HCT116 (cell line): ENCODE data around the gene STARD6.

ENCODE experiments used
- CEBPB ChIP-seq: IDR thresholded peaks from 2 replicates; pipeline ENCODE4 v1.6.1; 2012; ENCODE audit warnings: low read depth
- CTCF ChIP-seq, 3 experiments: fragments of 200-600 bp in 1 of 3; sonication (generic) in 1 of 3; IDR thresholded peaks in 2 of 3; conservative IDR thresholded peaks in 1 of 3; 2 replicates each; pipeline ENCODE4 v1.5.1; 2012 to 2017; ENCODE audit warnings: low read depth in 2 of 3, low read length in 2 of 3, antibody characterized with exemption in 1 of 3, borderline replicate concordance in 1 of 3, control low read depth in 1 of 3, mild to moderate bottlenecking in 1 of 3, mixed read lengths in 1 of 3, mixed run types in 1 of 3, moderate library complexity in 1 of 3; ENCODE audit not compliant: insufficient read depth in 1 of 3
- ELF1 ChIP-seq: IDR thresholded peaks from 2 replicates; pipeline ENCODE4 v1.6.1; 2012; ENCODE audit warnings: low read depth, borderline replicate concordance
- EZH2 ChIP-seq: fragments of 200-600 bp; sonication (generic); IDR thresholded peaks from 2 replicates; pipeline ENCODE4 v1.6.1; 2017; ENCODE audit warnings: antibody characterized with exemption, mixed run types
- JUND ChIP-seq: IDR thresholded peaks from 2 replicates; pipeline ENCODE4 v1.6.1; 2012
- MAX ChIP-seq: IDR thresholded peaks from 2 replicates; pipeline ENCODE4 v1.6.1; 2012
- POLR2A ChIP-seq: IDR thresholded peaks from 2 replicates; pipeline ENCODE4 v1.7.0; 2011; ENCODE audit warnings: borderline replicate concordance; ENCODE audit not compliant: insufficient read depth, insufficient read length; ENCODE audit errors: extremely low read depth
- POLR2AphosphoS5 ChIP-seq: IDR thresholded peaks from 2 replicates; pipeline ENCODE4 v1.6.1; 2011; ENCODE audit warnings: mild to moderate bottlenecking, low read depth, low read length, moderate library complexity
- RAD21 ChIP-seq: IDR thresholded peaks from 2 replicates; pipeline ENCODE4 v1.6.1; 2012; ENCODE audit warnings: low read depth, mild to moderate bottlenecking
- SP1 ChIP-seq: IDR thresholded peaks from 2 replicates; pipeline ENCODE4 v1.6.1; 2012; ENCODE audit warnings: low read depth
- TCF7L2 ChIP-seq: IDR thresholded peaks from 2 replicates; pipeline ENCODE4 v1.7.0; 2011; ENCODE audit warnings: borderline replicate concordance, inconsistent platforms; ENCODE audit not compliant: insufficient read depth, insufficient read length; ENCODE audit errors: extremely low read depth
- YY1 ChIP-seq: IDR thresholded peaks from 2 replicates; pipeline ENCODE4 v1.6.1; 2011; ENCODE audit warnings: low read length, low read depth, moderate library complexity, mild to moderate bottlenecking; ENCODE audit not compliant: insufficient replicate concordance; ENCODE audit errors: extremely low read depth
- ZNF274 ChIP-seq: fragments of 200-500 bp; sonication (Bioruptor generic); IDR thresholded peaks from 2 replicates; pipeline ENCODE4 v1.6.1; 2014; ENCODE audit warnings: mild to moderate bottlenecking, low read depth, low read length, inconsistent platforms
- TF ChIP-seq, protein P1 (sequence below): IDR thresholded peaks from 2 replicates; pipeline ENCODE4 v1.6.1; 2012; ENCODE audit warnings: low read depth

DNA sequence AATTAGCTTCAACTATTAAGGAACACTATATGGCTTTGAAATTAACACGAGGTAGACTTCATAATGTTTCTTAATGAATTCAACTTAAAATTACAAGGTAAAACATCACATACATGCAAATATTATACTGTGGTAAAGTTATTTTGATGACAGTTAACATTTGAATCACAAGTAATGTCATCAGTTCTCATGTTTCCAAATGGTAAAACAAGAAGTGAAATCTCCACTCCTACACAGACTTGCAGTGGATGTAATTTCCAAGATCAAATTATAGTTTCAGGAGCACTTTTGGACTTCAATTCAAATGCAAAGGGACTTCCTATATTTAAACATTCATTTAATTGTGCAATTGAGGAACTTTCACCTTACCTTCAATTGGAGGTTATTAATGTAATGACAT lies 39.1 kb upstream of the STARD6 start:
- TF ChIP-seq JUND (no peak), CTCF (IDR thresholded peaks at IDR 0.05 in 2 of 3, conservative IDR thresholded peaks at IDR 0.05 in 1 of 3; ENCODE audit: borderline replicate concordance in 1 of 3, insufficient read depth in 1 of 3, low read depth in 2 of 3, low read length in 2 of 3) (no peak), EZH2 (no peak), CEBPB (no peak), RAD21 (no peak), MAX (no peak), POLR2A (no peak), POLR2AphosphoS5 (no peak), ELF1 (no peak), TCF7L2 (no peak), ZNF274 (no peak), YY1 (no peak), SP1 (no peak)
- TF ChIP-seq, protein P1, sequence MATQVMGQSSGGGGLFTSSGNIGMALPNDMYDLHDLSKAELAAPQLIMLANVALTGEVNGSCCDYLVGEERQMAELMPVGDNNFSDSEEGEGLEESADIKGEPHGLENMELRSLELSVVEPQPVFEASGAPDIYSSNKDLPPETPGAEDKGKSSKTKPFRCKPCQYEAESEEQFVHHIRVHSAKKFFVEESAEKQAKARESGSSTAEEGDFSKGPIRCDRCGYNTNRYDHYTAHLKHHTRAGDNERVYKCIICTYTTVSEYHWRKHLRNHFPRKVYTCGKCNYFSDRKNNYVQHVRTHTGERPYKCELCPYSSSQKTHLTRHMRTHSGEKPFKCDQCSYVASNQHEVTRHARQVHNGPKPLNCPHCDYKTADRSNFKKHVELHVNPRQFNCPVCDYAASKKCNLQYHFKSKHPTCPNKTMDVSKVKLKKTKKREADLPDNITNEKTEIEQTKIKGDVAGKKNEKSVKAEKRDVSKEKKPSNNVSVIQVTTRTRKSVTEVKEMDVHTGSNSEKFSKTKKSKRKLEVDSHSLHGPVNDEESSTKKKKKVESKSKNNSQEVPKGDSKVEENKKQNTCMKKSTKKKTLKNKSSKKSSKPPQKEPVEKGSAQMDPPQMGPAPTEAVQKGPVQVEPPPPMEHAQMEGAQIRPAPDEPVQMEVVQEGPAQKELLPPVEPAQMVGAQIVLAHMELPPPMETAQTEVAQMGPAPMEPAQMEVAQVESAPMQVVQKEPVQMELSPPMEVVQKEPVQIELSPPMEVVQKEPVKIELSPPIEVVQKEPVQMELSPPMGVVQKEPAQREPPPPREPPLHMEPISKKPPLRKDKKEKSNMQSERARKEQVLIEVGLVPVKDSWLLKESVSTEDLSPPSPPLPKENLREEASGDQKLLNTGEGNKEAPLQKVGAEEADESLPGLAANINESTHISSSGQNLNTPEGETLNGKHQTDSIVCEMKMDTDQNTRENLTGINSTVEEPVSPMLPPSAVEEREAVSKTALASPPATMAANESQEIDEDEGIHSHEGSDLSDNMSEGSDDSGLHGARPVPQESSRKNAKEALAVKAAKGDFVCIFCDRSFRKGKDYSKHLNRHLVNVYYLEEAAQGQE, result no peak
